ENCODE results near the gene LIMK2.

DNA sequence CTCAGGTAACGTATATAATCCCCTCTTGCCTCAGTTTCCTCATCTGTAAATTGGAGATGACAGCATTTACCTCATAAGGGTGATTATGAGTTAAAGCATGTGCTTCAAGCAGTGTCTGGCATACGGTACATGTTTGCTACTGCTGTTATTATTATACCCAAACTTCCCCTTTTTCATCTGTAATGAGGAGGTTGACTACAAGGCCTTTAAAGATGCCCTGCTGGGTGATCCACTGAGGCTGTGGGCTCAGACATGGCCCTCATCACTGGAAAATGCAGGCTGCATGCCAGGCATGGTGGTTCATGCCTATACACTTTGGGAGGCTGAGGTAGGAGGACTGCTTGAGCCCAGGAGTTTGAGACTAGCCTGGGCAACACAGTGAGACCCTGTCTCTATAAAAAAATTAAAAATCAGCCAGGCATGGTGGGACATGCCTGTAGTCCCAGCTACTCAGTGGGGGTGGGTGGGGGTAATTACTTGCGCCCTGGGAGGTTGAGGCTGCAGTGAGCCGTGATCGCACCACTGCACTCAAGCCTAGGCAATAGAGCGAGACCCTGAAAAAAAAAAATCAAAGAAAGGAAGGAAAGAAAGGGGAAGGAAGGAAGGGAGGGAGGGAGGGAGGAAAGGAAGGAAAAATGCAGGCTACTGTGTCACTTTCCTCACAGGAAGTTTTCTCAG lies 75.9 kb downstream of the LIMK2 start:
- TF ChIP-seq CTCF (IDR thresholded peaks at IDR 0.05; ENCODE audit: low read length) (no peak), EZH2 (optimal IDR thresholded peaks at IDR 0.05; ENCODE audit: low read depth, low read length) (no peak)
